Caco-2 (cell line): Measurements from ENCODE around the gene BIRC5. TPM values are rescaled to one million over a fixed set of nuclear protein-coding genes. Genes with fewer than 3 reads are reported as not detected.
A peak's percentile ranks its signal among the peaks of the same experiment; 100 is the strongest.

Experiments used
- BruUV-seq: library from RNA; stranded (reverse); fragments of 400-500 nt; replicated peaks from 2 replicates; lab custom pipeline; 2021; lab: Mats Ljungman, UMichigan
- CTCF ChIA-PET: fragments of 300-600 bp; sonication (Branson Sonifier 250); formaldehyde crosslinking; loops from one replicate; lab custom pipeline; 2022; ENCODE audit warnings: antibody characterized with exemption; lab: Charles Lee
- POLR2A ChIA-PET: fragments of 300-600 bp; sonication (Branson Sonifier 250); formaldehyde crosslinking; loops from one replicate; lab custom pipeline; 2022; ENCODE audit warnings: antibody characterized with exemption; lab: Charles Lee
- DNase-seq, 2 experiments: peaks; one replicate each; pipeline versions ENCODE4 v3.0.0 to v3.0.0-alpha.2; 2020 to 2022
- H3K27me3 ChIP-seq: replicated peaks from 2 replicates; pipeline ENCODE4 v1.6.0; 2011; ENCODE audit warnings: low read length; ENCODE audit not compliant: control insufficient read depth, insufficient read depth
- H3K36me3 ChIP-seq: 2 replicates; pipeline ENCODE4 v1.5.1; 2011; ENCODE audit warnings: low read length; ENCODE audit not compliant: control insufficient read depth, insufficient read depth
- H3K4me1 ChIP-seq: fragments of 250-450 bp; sonication (Bioruptor Pico); 2 replicates; pipeline ENCODE4 v1.5.1; 2020; ENCODE audit warnings: mild to moderate bottlenecking
- H3K4me3 ChIP-seq: 2 replicates; pipeline ENCODE4 v1.5.1; 2011; ENCODE audit warnings: low read depth, mild to moderate bottlenecking, control low read depth, low read length
- H3K9me3 ChIP-seq: fragments of 250-450 bp; sonication (Bioruptor Pico); 2 replicates; pipeline ENCODE4 v1.5.1; 2020; ENCODE audit warnings: mild to moderate bottlenecking, moderate library complexity
- H3K27ac Mint-ChIP-seq: one replicate; pipeline ENCODE4 v1.8.0; 2022; ENCODE audit warnings: mixed read lengths; ENCODE audit not compliant: unreplicated experiment
- H3K27me3 Mint-ChIP-seq: one replicate; pipeline ENCODE4 v1.8.0; 2022; ENCODE audit warnings: mixed read lengths; ENCODE audit not compliant: insufficient read depth, unreplicated experiment
- H3K36me3 Mint-ChIP-seq: one replicate; pipeline ENCODE4 v1.8.0; 2022; ENCODE audit warnings: mild to moderate bottlenecking, mixed read lengths; ENCODE audit not compliant: insufficient read depth, unreplicated experiment
- H3K4me1 Mint-ChIP-seq: one replicate; pipeline ENCODE4 v1.8.0; 2022; ENCODE audit warnings: low read depth, mixed read lengths; ENCODE audit not compliant: unreplicated experiment
- H3K4me3 Mint-ChIP-seq: one replicate; pipeline ENCODE4 v1.8.0; 2022; ENCODE audit warnings: mild to moderate bottlenecking, moderate library complexity, mixed read lengths; ENCODE audit not compliant: unreplicated experiment
- H3K9me3 Mint-ChIP-seq: one replicate; pipeline ENCODE4 v1.8.0; 2022; ENCODE audit warnings: mixed read lengths; ENCODE audit not compliant: unreplicated experiment
- CTCF ChIP-seq, 2 experiments: fragments of 200-600 bp in 1 of 2; IDR thresholded peaks; 1 replicate in 1 of 2; 2 replicates in 1 of 2; pipeline versions ENCODE4 v1.5.1 to v1.8.0; 2011 to 2022; ENCODE audit warnings: antibody characterized with exemption in 1 of 2, control low read depth in 1 of 2, inconsistent platforms in 1 of 2, low read depth in 1 of 2, low read length in 1 of 2, mild to moderate bottlenecking in 1 of 2, moderate library complexity in 1 of 2; ENCODE audit not compliant: insufficient read depth in 1 of 2, severe bottlenecking in 1 of 2, unreplicated experiment in 1 of 2
- intact Hi-C: fragments of 100-400 bp; cut with micrococcal nuclease; formaldehyde crosslinking; loops from one replicate; pipeline ENCODE4 v1.10.0; 2022; ENCODE audit not compliant: unreplicated experiment
- total RNA-seq: library from RNA; stranded (reverse); gene quantifications from 2 replicates; pipeline ENCODE4 v1.2.3, GENCODE V29; 2022

The BIRC5 gene
- total RNA-seq, 1 experiment from 2014 or later, result 88.8 TPM

GRCh38 chr17:78174870-78175642 is 39.0 kb upstream of the BIRC5 start:
- CTCF ChIA-PET, result interaction anchor here (0.9 to 1.8 kb wide), 3 partner anchors 12 to 76 kb away, joined by 4 to 7 read pairs (median 4); partner anchors contain the start of genes AFMID and TK1
- Mint-ChIP-seq H3K36me3 (peaks cover 98% of the 10 kb centered on the region), H3K4me3 (no peak overlapping the region), H3K9me3 (no peaks in the 10 kb centered on the region), H3K27ac (peak overlapping the region; percentile 75), H3K4me1 (peaks cover 24% of the 10 kb centered on the region), H3K27me3 (no peaks in the 10 kb centered on the region)
- peaks cover 2% of the 10 kb centered on the region for H3K36me3 ChIP-seq
- DNase-seq, result no peak
- H3K4me1 ChIP-seq, result peaks cover 16% of the 10 kb centered on the region; the same call in 1 of the 2 replicates
- peak in 1 of 2 experiments; percentile 20 for TF ChIP-seq CTCF (IDR thresholded peaks at IDR 0.05; ENCODE audit: insufficient read depth in 1 of 2, low read depth in 1 of 2, low read length in 1 of 2, severe bottlenecking in 1 of 2, unreplicated experiment in 1 of 2)
- intact Hi-C loops, result no loop called here
- H3K9me3 ChIP-seq, result no peaks in the 10 kb centered on the region
- H3K27me3 ChIP-seq, result no peaks in the 10 kb centered on the region
- POLR2A ChIA-PET, result interaction anchor here (1.1 to 1.4 kb wide), 2 partner anchors 12 to 193 kb away, joined by 3 to 5 read pairs; partner anchors contain the start of genes AFMID and TK1
- BruUV-seq, result no TSS peak
- H3K4me3 ChIP-seq, result no peak overlapping the region

- Mint-ChIP-seq H3K36me3 (peaks cover 98% of the 10 kb centered on the region), H3K27ac (peak overlapping the region; percentile 75), H3K4me3 (no peak overlapping the region), H3K27me3 (no peaks in the 10 kb centered on the region), H3K9me3 (no peaks in the 10 kb centered on the region), H3K4me1 (peaks cover 24% of the 10 kb centered on the region)
- no peaks in the 10 kb centered on the region for H3K9me3 ChIP-seq
- peaks cover 2% of the 10 kb centered on the region for H3K36me3 ChIP-seq
- no TSS peak for BruUV-seq
- H3K27me3 ChIP-seq, result no peaks in the 10 kb centered on the region
- POLR2A ChIA-PET, result interaction anchor here (1.3 to 1.4 kb wide), 2 partner anchors 11 to 48 kb away, joined by 4 to 5 read pairs; partner anchors contain the start of genes AFMID, TK1 and TMC6
- CTCF ChIA-PET, result interaction anchor here (1.7 to 1.8 kb wide), 2 partner anchors 11 to 30 kb away, joined by 4 to 7 read pairs; partner anchors contain the start of genes AFMID and TK1
- TF ChIP-seq CTCF (IDR thresholded peaks at IDR 0.05; ENCODE audit: insufficient read depth in 1 of 2, low read depth in 1 of 2, low read length in 1 of 2, severe bottlenecking in 1 of 2, unreplicated experiment in 1 of 2), result no peak
- H3K4me3 ChIP-seq, result no peak overlapping the region
- DNase-seq, result no peak
- intact Hi-C loops, result no loop called here
- H3K4me1 ChIP-seq, result peaks cover 14% of the 10 kb centered on the region; the same call in 1 of the 2 replicates
Measured at GRCh38 chr17:78175643-78175981, 38.4 kb upstream of the BIRC5 start.

- H3K4me3 ChIP-seq, result no peak overlapping the region
- H3K4me3 Mint-ChIP-seq, result no peak overlapping the region
- H3K36me3 Mint-ChIP-seq, result peaks cover 98% of the 10 kb centered on the region
- H3K9me3 Mint-ChIP-seq, result no peaks in the 10 kb centered on the region
- H3K27me3 ChIP-seq, result no peaks in the 10 kb centered on the region
- peaks cover 24% of the 10 kb centered on the region for H3K4me1 Mint-ChIP-seq
- peak overlapping the region; percentile 75 for H3K27ac Mint-ChIP-seq
- H3K9me3 ChIP-seq, result no peaks in the 10 kb centered on the region
- ChIA-PET CTCF (interaction anchor here (0.6 to 2.5 kb wide), 9 partner anchors 11 to 92 kb away, joined by 3 to 15 read pairs (median 4); partner anchors contain the start of genes AFMID and TK1), POLR2A (interaction anchor here (0.9 to 1.3 kb wide), 3 partner anchors 10 to 48 kb away, joined by 3 to 4 read pairs (median 4); partner anchors contain the start of genes TK1 and TMC6)
- no TSS peak for BruUV-seq
- peaks cover 14% of the 10 kb centered on the region; the same call in 1 of the 2 replicates for H3K4me1 ChIP-seq
- peak; percentile 85 to 86 for TF ChIP-seq CTCF (IDR thresholded peaks at IDR 0.05; ENCODE audit: insufficient read depth in 1 of 2, low read depth in 1 of 2, low read length in 1 of 2, severe bottlenecking in 1 of 2, unreplicated experiment in 1 of 2)
- no peaks in the 10 kb centered on the region for H3K27me3 Mint-ChIP-seq
- intact Hi-C loops, result loop anchor here (1.0 kb wide), 1 partner anchor 64 kb away; no protein-coding TSS in a partner anchor
- H3K36me3 ChIP-seq, result peaks cover 2% of the 10 kb centered on the region
- peak in 1 of 2 experiments; percentile 79 for DNase-seq
Measured at GRCh38 chr17:78176548-78177025, 37.5 kb upstream of the BIRC5 start.
